NB4 (cell line): ENCODE data around the gene EFCAB10.

ENCODE experiments used
- CTCF ChIP-seq: IDR thresholded peaks from one replicate; pipeline ENCODE4 v1.5.1; 2012; ENCODE audit warnings: low read depth, low read length
- POLR2A ChIP-seq: IDR thresholded peaks from 2 replicates; pipeline ENCODE4 v1.6.1; 2011; ENCODE audit warnings: mild to moderate bottlenecking; ENCODE audit not compliant: insufficient read length; ENCODE audit errors: extremely low read depth

DNA sequence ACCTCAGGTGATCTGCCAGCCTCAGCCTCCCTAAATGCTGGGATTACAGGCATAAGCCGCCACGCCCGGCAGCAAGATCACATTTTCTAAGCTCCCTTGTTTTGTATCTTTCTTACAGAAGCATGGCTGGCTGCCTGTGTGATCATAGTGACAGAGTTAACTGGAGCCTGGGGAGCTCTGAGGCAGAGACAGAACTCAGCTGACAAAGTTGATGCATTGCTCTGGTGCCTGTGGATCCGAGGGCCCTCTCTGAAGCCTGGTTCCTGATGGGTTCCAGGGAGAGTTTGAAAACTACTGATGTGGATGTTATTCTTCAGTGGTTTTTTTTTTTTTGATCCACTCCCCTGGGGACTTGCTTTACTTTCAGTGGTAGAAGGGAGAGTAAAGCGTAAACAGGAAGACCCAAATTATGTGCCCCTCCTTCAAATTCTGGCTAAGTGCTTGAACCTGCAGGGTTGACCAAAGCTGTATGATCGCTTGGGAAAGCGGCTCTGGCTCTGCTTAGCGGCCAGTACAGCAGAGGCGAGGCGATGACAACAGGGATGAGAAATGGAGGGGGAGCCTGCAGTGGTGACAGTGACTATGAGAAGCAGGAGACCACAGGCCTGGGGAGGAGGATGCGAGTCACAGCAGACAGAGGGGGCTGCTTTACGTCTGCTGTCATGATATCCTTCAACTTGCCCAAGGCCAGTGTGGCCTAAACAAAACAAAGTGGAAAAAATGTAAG lies 6.8 kb upstream of the EFCAB10 start:
- TF ChIP-seq CTCF (no peak), POLR2A (no peak)
